ENCODE results near the gene NRP1. TPM values are rescaled to one million over a fixed set of nuclear protein-coding genes. Genes with fewer than 3 reads are reported as not detected.

The NRP1 gene
- total and polyA plus RNA-seq, 2 donors (not counting 3 experiments of a cell fraction or from before 2014, with no cell fraction given) = 122 to 306 TPM

GRCh38 chr10:33381451-33382215 is 47.2 kb upstream of the NRP1 start:
- POLR2A ChIA-PET = no interaction called here
- Histone ChIP-seq H3K27ac (ENCODE audit: insufficient read depth, low read depth, low read length) (no peak overlapping the region), H3K79me2 (ENCODE audit: control insufficient read depth, insufficient read depth, low read length) (no peaks in the 10 kb centered on the region), H3K4me2 (ENCODE audit: insufficient read depth, low read length) (no peak overlapping the region), H3K27me3 (ENCODE audit: control insufficient read depth in 2 of 2, insufficient read depth in 2 of 2, low read length in 2 of 2) (no peaks in the 10 kb centered on the region), H3K4me3 (replicated peaks in 1 of 3; ENCODE audit: insufficient read depth in 1 of 3, low read depth in 1 of 3, low read length in 3 of 3) (no peak overlapping the region), H3K36me3 (ENCODE audit: control insufficient read depth in 2 of 2, extremely low read depth in 1 of 2, insufficient read depth in 2 of 2, low read length in 2 of 2) (no peaks in the 10 kb centered on the region), H3K4me1 (ENCODE audit: control insufficient read depth, extremely low read depth, insufficient read depth, low read length) (peaks cover 9% of the 10 kb centered on the region), H2AFZ (ENCODE audit: low read depth, low read length) (no peak overlapping the region), H3K9me3 (replicated peaks; ENCODE audit: control insufficient read depth, insufficient read depth, low read length) (no peaks in the 10 kb centered on the region), H4K20me1 (replicated peaks; ENCODE audit: control insufficient read depth, extremely low read depth, insufficient read depth, low read length) (no peaks in the 10 kb centered on the region), H3K9me1 (replicated peaks; ENCODE audit: control insufficient read depth, extremely low read depth, insufficient read depth, low read length) (no peaks in the 10 kb centered on the region), H3K9ac (replicated peaks; ENCODE audit: extremely low read depth, insufficient read depth, low read length) (no peak overlapping the region)
- DNase-seq (ENCODE audit: low read depth, low spot score) (no peak), FAIRE-seq (no peak)
- BruUV-seq (replicated peaks) = no TSS peak
- CTCF ChIA-PET = interaction anchor here (0.9 to 1.7 kb wide), 4 partner anchors 9 to 47 kb away, joined by 3 to 4 read pairs (median 3); partner anchors contain the start of gene NRP1
- no peak for TF ChIP-seq POLR2AphosphoS5 (IDR thresholded peaks at IDR 0.05; ENCODE audit: insufficient read depth, low read depth, low read length)
- TF ChIP-seq MAX (IDR thresholded peaks at IDR 0.05; ENCODE audit: insufficient read depth, insufficient read length) = no peak
- TF ChIP-seq JUN (IDR thresholded peaks at IDR 0.05; ENCODE audit: borderline replicate concordance, insufficient read depth, insufficient read length, low read depth) = no peak
- no peak for TF ChIP-seq GATA2 (IDR thresholded peaks at IDR 0.05; ENCODE audit: insufficient read depth, insufficient read length, low read depth, low read length)
- TF ChIP-seq POLR2A (IDR thresholded peaks at IDR 0.05; ENCODE audit: low read depth, low read length) = no peak
- no peak for TF ChIP-seq FOS (IDR thresholded peaks at IDR 0.05; ENCODE audit: borderline replicate concordance, insufficient read depth, low read length)
- TF ChIP-seq EZH2 (IDR thresholded peaks at IDR 0.05; ENCODE audit: borderline replicate concordance, low read depth, low read length, severe bottlenecking) = no peak
- no peak for TF ChIP-seq MYC (IDR thresholded peaks at IDR 0.05; ENCODE audit: low read depth, low read length)
- no peak for TF ChIP-seq CTCF (IDR thresholded peaks at IDR 0.05; ENCODE audit: extremely low read depth in 1 of 2, insufficient read depth in 1 of 2, low read depth in 1 of 2, low read length in 2 of 2)
- dilution Hi-C loops (cut with MboI; ENCODE audit: extremely low pct_ligation_motif_present, low sequenced_read_pairs) (no loop called here), intact Hi-C loops (cut with micrococcal nuclease) (no loop called here)

Measured in endothelial cell of umbilical vein (primary cell).